SKM-1 (cell line): ENCODE results near the gene GXYLT1.
A peak's percentile ranks its signal among the peaks of the same experiment; 100 is the strongest.
"Not testable (repeated sequence)": the region's sequence is repeated elsewhere in the genome, so short reads cannot be mapped to it uniquely, and the experiment has no call there.

Experiments
- DNase-seq: peaks from one replicate; lab custom pipeline; 2025; ENCODE audit not compliant: unreplicated experiment; lab: John Stamatoyannopoulos, UW

The GXYLT1 gene, protein sequence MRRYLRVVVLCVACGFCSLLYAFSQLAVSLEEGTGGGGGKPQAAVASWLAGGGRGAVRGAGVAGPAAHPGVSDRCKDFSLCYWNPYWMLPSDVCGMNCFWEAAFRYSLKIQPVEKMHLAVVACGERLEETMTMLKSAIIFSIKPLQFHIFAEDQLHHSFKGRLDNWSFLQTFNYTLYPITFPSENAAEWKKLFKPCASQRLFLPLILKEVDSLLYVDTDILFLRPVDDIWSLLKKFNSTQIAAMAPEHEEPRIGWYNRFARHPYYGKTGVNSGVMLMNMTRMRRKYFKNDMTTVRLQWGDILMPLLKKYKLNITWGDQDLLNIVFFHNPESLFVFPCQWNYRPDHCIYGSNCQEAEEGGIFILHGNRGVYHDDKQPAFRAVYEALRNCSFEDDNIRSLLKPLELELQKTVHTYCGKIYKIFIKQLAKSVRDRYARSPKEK

DNA sequence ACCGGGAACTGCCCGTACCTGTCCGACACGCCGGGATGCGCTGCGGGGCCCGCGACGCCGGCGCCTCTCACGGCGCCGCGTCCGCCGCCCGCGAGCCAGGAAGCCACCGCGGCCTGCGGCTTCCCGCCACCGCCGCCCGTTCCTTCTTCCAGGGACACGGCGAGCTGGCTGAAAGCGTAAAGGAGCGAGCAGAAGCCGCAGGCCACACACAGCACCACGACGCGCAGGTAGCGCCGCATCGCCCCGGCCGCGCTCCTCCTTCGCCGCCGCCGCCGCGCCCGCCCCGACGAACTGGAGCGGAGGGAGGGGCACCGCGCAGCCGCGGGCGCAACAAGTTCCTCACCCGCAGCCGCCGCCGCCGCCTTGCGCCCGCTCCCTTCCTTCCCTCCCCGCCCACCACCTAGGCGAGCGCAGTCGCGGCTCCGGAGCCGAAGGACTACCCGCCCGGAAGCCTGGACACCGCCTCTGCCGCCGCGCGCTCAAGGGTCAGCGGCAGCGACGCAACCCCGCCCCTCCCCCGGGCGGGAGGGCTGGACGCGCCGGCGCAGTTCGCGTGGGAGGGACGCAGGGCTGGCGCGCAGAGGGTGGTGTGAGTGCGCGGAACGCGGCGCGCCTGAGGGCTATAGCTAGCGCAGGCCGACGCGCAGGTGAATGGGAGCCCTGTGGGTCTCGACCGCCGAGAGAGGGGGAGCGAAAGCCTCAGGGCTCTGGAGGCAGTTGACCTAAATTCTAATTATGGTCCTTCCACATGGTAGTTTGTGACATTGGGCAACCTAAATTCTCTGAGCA is at the start of gene GXYLT1:
Gene GXYLT1 (minus strand): TSS at position 467 of the 789 bp plus-strand sequence. CDS start 228 bp downstream, at position 239.
- DNase-seq, result peak; percentile 50

DNA sequence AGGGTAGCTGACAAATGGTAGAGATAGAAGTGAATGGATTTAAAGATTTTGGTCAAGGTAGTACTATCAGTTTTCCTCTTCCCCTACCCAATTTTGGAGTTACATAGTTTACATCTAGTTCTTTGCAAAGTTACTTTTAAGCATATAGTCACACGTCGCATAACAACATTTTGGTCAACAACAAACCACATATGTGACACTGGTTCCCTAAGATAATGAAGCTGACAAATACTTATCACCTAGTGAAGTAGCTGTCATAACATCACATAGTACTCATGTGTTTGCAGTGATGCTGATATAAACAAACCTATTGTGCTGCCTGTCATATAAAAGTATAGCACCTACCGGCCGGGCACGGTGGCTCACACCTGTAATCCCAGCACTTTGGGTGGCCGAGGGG is 48.0 kb upstream of the GXYLT1 start:
- no peak for DNase-seq

DNA sequence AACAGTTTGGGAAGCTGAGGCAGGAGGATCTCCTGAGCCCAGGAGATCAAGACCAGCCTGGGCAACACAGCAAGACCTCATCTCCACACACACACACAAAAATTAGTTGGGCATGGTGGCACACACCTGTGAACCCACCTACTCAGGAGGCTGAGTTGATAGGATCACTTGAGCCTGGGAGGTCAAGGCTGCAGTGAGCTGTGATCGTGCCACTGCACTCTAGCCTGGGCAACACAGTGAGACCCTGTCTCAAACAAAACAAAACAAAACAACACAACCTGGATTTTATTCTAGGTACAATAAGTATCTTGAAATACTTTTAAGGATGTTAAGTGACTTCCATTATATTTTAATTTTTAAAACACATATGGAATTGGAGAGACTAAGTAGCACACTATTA is 47.6 kb upstream of the GXYLT1 start:
- DNase-seq, result no peak

- DNase-seq, result no peak
Measured at GRCh38 chr12:42190376-42190775, 45.7 kb upstream of the GXYLT1 start.

- not testable (repeated sequence) for DNase-seq
Measured at GRCh38 chr12:42188275-42188674, 43.6 kb upstream of the GXYLT1 start.

DNA sequence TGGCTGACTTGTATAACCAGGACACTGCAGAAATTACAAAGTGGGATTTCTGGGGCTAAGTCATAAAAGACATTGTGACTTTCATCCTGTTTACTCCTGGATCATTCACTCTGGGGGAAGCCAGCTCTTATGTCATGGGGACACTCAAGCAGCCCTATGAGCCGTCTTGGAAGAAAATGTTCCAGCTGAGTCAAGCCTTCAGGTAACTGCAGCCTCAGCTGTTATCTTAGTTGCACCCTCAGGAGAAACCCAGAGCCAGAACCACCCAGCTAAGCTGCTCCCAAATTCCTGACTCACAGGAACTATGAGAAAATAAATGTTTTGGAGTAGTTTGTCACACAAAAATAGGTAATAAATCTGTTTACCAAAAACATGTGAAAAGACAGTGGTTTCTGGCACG is 43.1 kb upstream of the GXYLT1 start:
- DNase-seq, result no peak

GRCh38 chr12:42186793-42187192 is 42.1 kb upstream of the GXYLT1 start:
- DNase-seq, result no peak

GRCh38 chr12:42182394-42182793 is 37.7 kb upstream of the GXYLT1 start:
- no peak for DNase-seq

DNA sequence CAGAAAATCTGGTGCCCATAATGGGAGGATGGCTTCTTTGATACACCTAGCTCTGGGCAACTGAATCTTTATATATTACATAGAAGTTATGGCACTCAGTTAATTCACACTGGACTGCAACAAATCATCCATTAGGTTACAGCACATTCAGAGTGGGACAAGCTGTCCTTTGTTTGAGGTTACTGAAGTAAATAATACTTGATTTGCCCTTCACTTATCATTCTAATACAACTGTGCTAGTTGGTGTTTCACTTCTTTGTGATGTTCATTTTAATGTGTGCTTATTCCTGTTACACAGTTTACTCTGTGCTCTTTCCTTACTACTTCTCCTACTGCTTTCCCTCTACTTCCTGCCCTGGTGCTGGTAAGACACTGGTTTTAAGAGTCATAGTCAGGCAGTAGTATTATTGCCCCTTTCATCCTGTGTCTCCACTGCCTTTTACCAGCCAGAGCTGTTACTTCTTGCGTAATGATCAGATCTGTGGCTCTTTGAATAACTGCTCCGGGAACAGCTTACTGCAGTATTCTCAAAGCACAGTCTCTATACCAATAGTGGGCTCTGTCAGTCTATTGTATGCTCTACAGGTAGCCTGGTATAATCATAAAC is 36.4 kb upstream of the GXYLT1 start:
- no peak for DNase-seq

GRCh38 chr12:42178101-42178500 is 33.4 kb upstream of the GXYLT1 start:
- no peak for DNase-seq

DNA sequence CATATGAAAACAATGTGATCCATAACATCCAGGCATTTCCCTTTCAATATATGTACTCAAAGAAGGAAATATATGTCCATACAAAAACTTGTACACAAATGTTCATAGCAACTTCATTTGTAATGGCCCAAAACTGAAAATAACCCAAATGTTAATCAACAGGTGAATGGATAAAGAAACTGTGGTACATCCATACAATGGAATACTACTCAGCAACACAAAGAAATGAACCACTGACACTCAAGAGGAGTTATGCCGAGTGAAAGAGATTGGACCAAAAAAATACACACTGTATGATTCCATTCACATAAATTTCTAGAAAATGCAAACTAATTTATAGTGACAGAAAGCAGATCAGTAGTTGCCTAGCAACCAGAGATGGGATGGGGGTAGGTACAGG is 30.3 kb upstream of the GXYLT1 start:
- no peak for DNase-seq

- DNase-seq, result no peak
Measured at GRCh38 chr12:42173961-42174521, 29.4 kb upstream of the GXYLT1 start.

- no peak for DNase-seq
Measured at GRCh38 chr12:42172441-42173210, 28.0 kb upstream of the GXYLT1 start.

DNA sequence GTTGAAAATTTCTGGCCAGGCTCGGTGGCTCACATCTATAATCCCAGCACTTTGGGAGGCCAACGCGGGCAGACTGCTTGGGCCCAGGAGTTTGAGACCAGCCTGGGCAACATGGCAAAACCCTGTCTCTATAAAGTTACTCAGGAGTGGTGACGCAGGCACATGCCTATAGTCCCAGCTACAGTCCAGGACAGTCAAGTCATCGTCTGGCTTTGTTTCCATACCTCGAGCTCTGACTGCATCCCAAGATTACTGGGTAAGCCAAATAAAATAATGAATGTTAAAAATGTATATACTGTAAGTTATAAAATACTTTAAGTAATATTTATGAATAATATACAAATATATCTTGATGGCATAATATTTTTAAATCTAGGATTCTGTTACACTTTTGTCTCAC is 23.0 kb upstream of the GXYLT1 start:
- DNase-seq, result no peak

GRCh38 chr12:42166501-42166900 is 21.8 kb upstream of the GXYLT1 start:
- DNase-seq, result no peak

DNA sequence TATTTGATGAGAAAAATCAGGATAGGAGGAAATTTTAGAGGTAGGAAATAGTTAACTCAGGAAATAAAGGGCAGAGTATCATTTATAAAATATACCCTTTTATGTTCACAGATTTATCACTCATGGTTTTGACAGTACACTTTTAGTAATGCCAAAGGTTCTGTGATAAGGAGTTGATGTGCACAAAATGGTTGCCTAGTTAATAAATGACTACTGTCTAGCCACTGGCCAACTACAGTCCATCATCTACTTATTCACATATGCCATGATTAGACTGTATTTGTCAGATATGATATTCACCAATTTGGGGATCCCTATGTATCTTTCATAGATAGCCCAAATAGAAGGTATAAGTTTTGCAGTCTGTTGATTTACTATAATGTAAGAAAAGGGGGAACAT is 19.2 kb upstream of the GXYLT1 start:
- DNase-seq, result no peak

GRCh38 chr12:42162965-42163364 is 18.3 kb upstream of the GXYLT1 start:
- no peak for DNase-seq

DNA sequence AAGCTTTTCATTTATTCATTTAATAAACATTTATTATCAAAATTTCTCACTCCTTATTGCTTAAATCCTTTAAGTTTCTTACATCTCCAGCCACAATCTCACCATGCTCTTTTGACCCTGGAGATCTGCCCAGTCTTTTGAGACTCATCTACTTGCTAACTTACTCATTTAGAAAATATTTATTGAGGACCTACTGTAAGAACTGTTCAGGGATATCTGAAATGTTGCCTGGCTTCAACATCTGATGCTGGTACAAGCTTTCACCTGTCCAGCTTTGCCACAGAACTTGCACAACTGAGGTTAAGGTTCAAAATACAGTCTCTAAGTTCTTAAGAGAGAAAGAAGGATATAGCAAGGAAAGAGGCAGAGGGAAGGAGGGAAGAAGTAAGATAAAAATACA is 17.5 kb upstream of the GXYLT1 start:
- DNase-seq, result no peak

DNA sequence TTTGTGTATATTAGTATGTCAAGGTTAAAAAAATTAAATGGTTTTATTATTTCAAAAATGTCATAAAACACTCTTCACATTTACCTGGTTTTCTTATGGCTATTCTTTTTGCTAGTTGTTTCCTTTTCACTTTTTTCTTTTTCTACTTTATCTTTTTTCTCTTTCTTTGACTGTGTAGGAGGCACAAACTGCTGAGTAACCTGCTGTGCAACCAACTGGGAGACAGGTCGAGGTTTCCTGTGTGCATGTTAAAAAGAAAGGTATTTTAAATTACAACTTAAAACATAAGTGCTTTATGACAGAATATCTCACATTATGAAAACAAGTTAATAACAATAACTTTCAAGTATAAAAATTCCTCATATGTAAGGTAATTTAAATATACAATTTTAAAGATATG is 16.9 kb upstream of the GXYLT1 start:
- no peak for DNase-seq

DNA sequence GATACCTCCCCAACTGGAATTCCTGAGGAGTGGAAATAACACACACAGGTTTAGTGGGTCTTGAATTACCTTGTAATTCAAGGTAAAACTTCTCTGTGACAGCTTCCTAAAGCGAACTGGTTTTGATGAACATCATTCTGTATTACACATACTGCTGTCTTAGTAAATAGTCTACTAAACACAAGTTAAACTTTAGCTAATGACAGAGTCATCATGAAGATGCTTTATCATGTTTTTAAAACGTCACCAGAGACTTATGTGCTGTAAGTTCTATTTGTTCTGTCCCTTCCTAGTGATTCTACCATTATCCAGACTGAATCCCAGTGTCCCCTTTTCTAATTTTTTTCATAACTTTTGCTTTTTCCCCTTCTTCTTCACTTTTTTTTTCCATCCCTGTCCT is 11.6 kb upstream of the GXYLT1 start:
- no peak for DNase-seq
